A673 (cell line): ENCODE data around the gene DLGAP5.

ENCODE experiments used
- CTCF ChIP-seq: fragments of 300-800, 200-600 bp; sonication (generic); conservative IDR thresholded peaks from 2 replicates; pipeline ENCODE4 v1.5.1; 2017; ENCODE audit warnings: low read depth, mild to moderate bottlenecking, antibody characterized with exemption, low read length, moderate library complexity, mixed read lengths
- EZH2 ChIP-seq: fragments of 200-600 bp; sonication (generic); IDR thresholded peaks from 2 replicates; pipeline ENCODE4 v1.6.1; 2017; ENCODE audit warnings: borderline replicate concordance, low read depth, mild to moderate bottlenecking, mixed read lengths, antibody characterized with exemption, low read length; ENCODE audit not compliant: poor library complexity, severe bottlenecking

GRCh38 chr14:55240526-55241178 lies 49.3 kb upstream of the DLGAP5 start:
- no peak for TF ChIP-seq CTCF
- no peak for TF ChIP-seq EZH2
